GM03348 (cell line): ENCODE data around the gene PRKCA.
"Not testable (repeated sequence)": the region's sequence is repeated elsewhere in the genome, so short reads cannot be mapped to it uniquely, and the experiment has no call there.

Experiments
- DNase-seq: peaks from one replicate; pipeline ENCODE4 v3.0.0; 2012; ENCODE audit warnings: low spot score

The PRKCA gene

DNA sequence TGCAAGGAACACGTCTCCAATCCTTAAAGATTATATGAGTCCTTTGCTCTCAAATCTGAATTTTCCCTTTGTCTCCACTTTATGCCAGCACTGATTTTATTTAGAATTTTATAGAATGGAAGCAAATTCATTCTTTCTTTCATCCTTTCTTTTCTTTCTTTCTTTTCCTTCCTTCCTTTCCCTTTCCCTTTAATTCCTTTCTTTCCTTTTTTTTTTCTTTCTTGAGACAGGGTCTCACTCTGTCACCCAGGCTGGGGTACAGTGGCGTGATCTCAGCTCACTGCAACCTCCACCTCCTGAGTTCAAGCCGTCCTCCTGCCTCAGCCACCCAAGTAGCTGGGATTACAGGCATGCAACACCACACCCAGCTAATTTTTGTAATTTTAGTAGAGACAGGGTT lies 187.2 kb downstream of the PRKCA start:
- not testable (repeated sequence) for DNase-seq

DNA sequence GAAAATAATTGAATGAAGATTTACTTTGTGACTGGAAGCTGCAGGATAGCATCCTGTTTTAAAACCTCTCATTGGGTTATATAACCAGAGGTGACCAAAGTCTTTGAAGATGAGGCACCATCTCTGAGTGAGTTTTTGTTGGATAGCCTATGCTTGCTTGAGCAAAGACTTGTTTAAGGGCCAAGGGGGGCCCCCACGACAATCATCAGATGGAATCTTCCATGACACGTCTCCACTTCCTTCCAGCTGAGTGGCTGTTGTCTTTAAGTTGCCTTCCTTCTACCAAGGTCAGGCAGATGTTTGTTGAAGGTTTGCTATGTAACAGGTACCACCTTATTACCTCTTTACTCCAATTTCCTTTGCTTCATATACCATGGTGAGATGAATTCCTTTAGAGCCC lies 188.8 kb downstream of the PRKCA start:
- no peak for DNase-seq

DNA sequence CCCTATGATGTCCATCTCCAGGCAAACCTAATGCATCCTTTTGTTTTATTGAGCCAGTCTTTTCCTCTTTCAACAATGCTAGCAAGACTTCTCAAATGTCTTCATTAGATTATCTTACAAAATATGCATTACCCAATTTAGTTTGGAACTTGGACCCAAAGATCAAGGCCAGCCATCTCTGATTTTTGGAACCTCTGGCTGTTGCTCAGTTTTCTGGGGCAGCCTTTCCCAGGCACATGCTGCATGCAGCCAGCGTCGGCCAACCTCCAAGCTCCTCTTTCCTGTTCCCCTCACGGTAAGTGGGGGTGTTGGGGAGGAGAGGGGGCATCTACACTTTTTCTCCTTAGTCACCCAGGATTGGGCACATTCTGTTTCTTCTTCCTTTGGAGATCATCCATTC lies 189.3 kb downstream of the PRKCA start:
- DNase-seq: no peak

DNA sequence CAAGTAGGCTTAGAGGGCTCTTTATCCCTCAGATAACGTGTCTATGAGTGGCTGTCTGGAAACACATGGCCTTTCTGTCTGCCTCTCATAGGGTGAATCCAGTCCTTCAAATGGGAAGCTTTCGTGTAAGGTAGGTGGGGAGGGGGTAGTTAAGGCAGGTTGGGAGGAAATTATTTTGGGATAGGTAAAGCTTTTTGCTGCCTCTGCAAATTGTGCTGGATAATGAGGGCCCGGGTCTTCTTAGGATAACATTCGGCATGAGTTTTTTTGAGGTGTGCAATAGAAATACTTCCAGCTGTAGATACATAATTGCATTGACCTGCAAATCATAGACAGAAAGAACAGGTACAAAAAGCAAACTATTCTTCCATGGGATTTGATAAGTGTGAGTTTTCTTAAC lies 189.7 kb downstream of the PRKCA start:
- no peak for DNase-seq

DNA sequence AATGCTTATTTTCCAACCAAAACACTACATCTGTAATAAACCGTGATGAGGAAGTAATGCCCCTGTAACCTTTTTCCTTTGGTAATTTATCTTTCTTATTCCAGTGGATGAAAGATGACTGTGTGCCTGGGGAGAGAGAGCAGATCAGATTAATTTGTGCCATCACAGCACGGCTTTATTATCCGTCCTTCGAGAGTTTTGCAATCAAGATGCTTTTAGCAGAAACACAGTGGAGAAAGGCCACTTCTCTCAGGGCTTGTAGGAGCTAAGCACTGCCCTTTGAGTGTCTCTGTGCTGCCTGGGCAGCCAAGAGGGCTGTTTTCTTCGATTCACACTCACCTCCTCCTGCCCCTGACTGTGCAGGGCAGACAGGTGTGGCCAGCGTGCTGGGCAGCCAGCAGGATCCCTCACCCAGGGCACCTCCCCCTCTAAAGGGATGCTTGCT lies 190.2 kb downstream of the PRKCA start:
- DNase-seq: no peak

DNA sequence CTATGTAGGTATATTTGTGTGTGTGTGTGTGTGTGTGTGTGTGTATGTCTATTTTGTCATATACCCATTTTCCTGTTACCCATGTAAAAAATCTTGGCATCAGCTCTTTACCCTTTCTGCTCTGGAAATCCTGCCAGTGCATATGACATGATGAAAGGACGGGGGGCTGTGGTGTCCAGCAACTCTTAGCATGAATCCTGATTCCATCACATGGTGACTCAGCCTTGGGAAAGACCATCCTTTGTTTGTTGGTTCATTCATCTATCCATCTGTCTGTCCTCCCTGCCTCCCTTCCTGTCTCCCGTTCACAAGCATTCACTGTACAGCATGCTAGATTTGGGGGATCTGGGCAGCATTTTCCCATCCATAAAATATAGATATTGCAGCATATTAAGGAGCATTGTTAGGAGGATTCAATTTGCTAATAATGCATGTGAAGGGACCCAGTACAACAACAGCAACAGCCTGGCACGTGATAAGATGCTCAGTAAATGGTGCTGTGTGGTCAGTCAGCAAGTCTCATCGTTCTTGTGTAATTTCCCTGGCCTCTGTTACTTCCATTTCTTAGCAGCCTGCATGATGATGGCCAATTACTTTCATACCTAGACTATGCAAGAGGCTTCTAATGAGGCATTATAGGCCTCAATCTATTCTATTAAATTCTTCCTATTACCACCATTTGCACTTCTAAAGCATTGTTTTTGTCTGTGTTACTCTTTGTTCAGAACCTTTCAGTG lies 191.0 kb downstream of the PRKCA start:
- DNase-seq: peak; percentile 60

DNA sequence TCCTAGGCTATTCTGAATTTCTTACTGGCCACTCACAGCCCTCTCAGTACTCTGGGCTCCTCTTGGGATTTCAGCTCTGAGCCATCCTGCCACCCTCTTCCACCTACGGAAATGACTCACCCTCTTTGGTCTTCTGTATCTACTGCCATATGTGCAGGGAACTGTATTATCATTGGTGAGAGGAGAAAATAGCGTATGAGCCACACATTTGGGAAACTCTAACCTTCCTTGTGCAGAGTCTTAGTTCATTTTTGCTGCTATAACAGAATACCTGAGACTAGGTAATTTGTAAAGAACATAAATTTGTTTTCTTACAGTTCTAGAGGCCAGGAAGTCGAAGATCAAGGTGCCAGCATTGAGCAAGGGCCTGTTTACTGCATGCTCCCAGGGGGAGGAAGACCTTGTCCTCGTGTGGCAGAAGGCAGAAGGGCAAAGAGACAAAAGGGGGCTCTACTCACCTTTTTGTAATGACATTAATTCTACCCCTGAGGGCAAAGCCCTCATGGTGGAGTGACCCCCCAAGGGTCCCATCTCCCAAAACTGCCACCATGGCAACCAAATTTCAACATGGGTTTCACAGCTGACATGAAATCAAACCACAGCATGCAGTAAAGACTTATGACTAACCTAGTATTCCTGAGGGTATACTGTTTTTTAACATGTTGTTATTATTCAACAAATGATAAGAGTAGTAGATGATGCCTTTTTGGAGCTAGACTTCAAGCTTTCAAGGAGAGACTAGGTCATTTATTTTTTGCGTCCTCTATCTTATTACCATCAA lies 191.8 kb downstream of the PRKCA start:
- DNase-seq: peak; percentile 86

DNA sequence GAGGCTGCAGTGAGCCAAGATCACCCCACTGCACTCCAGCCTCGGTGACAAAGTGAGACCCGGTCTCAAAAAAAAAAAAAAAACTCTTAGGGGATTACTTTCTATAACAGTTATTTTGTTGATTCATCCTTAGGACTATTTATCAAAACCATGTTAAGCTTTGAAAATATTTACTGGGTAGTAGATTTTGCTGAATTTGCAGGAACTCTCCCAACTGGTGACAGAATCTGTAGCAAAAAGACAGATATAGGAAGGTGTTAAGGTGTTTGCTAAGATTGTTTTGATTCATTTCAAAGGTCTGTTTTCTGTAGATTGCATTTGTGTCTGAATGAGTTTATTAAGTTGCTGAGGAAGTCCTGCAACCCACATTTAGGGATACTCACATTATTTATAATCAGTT lies 192.6 kb downstream of the PRKCA start:
- no peak for DNase-seq

DNA sequence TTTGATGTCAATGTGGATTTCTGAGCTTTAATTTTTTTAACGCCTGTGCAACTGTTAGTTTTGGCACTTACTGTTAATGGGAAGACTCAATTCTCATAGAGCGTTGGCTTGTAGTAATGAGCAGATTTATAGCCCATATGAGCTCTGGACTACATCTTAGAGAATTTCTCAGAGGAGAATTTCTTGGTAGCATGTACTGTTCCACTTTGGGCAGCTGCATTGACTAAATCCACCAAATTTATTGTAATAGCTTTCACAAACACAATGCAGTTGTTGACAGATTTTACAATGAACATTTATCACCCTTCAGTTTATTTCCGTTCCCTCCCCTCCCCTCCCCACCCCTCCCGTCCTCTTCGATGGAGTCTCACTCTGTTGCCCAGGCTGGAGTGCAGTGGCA lies 193.9 kb downstream of the PRKCA start:
- peak; percentile 12 for DNase-seq

DNA sequence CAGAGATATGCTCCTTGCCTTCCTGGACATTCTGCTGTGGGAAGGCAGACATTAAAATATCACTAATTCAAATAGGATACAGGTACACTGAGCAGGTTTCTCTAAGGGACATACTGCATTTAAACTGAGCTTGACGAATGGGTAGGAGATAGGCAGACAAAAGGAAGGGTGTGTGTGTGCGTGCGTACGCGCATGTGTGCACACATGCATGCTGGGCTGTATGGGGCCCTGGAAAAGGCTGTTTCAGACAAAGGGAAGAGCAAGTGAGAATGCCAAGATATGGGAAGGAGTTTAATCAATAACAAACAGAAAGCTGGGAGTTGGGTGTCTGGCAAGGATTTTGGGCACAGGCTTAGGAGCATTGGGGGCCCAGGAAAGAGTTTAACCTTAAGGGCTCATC lies 196.2 kb downstream of the PRKCA start:
- no peak for DNase-seq

DNA sequence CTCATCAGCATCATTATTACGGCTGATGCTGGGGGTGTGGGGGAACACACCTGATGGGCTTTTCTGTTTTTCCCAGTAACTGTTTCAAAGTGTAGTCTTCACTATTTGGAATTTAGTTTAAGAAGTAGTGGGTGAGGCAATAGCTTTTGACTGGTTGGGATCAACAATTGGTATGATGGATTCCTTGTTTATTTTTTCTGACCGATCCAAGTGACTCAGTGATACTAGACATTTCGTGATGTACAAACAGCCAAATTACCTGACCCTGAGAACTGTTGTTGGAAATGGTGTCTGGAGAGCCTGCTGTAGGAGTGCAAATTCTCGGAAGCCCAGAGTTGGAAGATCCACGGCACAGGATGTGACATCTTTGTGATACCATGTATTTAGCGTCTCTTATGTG lies 204.2 kb downstream of the PRKCA start:
- DNase-seq: no peak

DNA sequence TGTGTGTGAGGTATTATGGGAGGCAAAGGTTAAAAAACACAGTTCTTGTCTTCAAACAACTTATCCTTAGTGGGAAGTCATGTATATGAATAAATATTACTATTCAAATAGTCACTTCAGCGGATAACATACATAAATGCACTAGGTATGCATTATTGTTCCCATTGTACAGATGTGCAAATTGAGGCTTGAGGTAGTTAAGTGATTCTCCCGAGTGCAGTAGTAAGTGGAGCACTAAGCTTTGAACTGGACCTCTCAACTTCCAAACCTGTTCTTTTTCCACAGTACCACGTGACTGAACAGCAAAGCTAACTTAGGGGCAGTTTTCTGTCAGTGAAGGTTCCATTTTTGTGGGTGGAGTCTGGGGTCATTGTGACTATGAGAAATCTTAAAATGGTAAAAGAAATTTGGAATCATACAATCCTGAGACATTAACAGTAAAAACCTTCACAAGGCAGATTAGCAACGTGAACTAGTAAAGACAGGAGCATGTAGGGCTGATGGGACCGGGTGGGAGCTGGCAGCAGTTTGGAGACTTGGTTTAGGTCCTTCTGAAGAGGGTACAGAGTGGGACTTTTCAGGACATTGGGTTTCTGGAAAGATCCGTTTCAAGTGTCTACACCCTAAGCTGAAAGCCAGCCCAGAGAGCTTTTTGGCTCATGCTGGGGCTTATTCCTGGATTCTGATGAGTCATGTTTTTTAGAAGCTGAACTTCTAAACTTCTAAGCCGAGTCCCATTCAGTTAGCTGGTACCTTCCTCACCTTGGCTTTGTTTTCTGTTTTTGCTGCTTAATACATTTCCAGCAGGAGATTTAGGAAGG lies 204.9 kb downstream of the PRKCA start:
- DNase-seq: peak; percentile 83

DNA sequence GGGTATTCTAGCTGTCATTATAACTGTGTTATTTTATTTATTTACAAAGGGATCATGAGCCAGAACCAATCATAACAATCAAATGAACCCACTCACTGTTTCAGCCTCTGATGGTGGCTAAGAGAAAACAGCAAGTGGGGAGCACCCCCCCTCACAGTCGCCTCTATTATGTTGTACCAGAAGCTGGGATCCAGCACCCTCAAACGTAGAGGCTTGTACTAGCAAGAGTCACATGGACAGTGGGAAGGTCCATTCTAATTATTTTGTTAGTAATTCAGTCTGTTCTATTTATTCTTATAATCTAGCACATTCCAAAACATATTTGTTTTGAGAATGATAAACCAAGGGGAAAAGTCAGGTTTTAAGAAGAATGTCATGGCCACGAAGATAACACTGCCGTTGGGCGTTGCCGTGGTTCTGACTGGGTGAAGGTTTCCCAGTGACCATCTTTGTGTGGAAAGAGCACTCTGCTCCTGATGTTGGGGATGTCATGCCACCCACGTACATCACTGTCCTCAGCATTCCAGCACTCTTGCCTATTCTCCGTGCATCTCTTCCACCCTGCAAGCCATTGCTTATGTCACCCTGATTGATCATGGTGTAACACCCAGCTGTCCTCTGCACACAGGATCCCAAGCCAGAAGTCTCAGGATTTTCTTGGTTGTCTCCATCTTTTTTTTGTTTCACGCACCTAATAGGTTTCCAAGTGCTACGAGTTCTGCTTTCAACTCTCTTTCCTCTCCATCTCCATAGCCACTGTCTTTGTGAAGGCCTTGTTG lies 205.8 kb downstream of the PRKCA start:
- peak; percentile 10 for DNase-seq

DNA sequence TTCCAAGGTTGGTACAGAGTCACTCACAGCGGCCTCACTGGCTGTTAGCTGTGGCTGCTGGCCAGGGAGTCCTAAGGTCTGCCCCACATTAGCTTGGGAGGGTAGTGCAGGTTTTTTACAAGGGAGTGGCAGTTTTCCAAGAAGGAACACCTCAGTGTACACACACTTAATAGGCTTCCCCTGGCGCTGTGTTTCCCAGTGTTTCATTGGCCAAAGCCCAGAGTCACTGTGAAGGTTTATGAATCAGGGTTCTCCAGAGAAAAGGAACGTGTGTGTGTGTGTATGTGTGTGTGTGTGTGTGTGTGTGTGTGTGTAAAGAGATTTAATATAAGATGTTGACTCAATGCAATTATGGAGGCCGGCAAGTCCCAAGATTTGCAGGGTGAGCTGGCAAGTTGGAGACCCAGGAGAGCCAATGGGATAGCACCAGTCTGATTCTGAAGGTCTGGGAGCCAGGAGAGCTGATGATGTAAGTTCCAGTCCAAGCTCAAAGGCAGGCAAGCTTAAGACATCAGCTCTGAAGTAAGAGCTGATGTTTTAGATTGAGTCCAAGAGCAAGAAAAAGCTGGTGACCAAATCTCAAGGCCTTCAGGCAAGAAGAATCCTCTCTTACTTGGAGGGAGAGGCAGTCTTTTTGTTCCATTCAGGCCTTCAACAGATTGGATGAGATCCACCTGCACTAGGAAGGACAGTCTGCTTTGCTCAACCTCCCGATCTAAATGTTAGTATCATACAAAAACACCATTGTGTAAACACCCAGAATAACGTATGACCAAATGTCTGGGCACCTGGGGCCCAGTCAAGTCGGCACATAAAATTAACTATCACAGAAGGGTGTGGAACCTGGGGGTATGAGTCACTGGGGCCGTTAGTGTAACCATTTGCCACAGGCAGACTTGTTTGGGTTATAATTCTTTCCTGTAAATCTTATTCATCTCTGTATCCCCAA lies 206.8 kb downstream of the PRKCA start:
- peak; percentile 57 for DNase-seq

DNA sequence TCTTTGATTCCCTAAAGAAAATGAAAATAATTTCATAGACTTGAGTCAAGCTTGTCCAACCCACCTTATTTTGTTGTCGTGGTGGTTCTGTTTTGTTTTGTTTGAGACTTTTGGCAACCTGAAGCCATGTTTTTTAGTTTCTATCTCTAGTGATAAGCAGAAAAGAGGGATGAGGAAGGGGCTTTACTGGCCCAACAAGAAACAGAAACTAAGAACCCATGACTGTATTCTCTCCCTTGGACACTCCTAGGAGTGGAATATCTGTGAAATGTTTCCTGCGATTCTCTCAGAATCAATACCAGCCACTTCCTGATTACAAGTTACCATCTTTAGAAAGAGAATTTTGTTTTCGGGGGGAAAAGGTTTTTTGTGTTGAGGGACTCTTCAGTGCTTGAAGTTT lies 207.5 kb downstream of the PRKCA start:
- no peak for DNase-seq

DNA sequence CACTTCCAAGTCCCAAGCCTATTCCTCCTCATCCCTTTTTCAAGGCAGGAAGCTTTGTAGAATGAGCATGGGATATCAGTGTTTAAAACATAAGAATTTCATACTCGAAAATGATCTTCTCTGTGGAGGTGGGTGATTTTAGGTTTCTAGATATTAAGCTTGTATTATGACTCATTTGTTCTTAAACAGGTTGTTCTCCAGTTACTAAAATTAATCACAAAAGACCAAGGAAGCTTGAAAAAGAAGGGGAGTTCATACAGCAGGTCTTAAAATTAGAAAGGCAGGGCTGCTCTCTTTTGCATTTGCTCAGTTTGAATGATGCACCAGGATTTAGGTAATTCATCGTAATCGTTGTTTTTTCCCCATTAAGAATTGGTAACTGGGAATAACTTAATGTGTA lies 208.7 kb downstream of the PRKCA start:
- DNase-seq: no peak

DNA sequence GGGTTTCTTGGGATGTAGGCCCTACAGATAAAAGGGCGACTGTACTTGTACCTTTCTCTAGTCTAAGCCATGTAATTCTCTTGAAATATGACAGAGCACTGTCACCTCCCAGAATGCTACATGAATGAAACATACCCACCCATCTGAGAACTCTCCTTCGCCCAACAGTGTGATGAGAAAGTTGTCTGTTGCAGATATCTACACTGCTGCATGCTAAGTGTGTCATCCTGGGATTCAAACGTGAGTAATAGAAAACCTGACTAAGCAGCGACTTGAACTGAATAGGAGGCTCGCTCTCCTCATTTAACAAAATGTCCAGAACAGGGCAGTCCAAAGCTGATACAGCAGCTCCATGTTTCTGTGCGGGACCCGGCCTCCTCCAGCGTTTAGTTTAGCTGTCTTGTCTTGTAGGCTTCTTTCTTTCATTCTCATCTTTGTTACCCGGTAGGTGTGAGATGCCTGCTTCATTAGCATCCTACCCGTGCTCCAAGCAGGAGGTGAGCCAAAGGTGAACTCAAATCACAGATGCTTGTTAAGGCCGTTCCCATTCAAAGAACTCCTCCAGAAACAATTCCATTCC lies 211.9 kb downstream of the PRKCA start:
- peak; percentile 19 for DNase-seq

DNA sequence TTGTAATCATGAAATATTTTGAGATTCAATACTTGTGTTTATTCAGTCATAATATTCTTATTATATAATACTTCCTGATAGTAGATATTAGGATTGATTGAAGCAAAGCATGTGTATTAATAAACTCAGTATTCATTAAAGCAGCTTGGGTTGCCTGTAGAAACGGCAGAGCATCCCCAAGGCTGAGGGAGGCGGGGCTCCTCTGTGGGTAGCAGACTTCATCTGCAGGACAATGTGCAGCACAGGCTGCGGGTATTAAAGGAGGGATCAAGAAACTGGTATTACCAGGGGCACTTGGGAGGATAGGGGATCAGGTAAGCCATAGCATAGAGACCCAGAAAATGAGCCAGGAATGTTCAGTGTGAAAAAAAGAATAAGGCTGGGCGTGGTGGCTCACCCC lies 213.6 kb downstream of the PRKCA start:
- DNase-seq: no peak

DNA sequence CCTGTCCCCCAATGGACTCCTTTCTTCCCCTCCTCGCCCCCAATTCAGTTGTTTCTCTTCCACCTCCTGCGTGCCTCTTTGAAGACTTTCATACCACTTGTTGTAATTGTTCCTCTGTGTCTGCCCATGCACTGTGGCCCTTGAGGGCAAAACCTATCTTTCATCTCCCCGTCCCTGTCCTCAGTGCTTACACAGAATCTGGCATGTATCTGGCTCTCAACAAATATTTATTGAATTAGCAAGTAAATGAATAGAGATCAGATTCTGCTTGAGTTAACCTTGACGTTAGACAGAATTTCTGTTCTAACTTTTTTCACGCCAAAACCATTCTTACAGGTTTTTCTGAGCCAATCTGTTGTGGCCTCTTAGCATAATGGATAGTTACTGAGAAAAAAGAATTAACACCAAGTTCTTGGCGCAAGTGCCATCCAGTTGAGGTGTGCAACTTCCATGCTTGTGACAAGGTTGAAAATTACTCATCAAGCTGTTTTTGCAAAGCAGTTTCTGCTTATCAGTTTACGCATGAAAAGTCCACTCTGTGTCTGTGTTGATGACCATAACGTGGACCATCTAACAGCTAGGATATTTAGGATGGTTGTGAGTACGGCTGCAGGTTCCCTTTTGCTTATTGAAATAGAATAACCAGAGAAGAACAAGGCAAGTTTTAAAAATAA lies 215.1 kb downstream of the PRKCA start:
- no peak for DNase-seq

DNA sequence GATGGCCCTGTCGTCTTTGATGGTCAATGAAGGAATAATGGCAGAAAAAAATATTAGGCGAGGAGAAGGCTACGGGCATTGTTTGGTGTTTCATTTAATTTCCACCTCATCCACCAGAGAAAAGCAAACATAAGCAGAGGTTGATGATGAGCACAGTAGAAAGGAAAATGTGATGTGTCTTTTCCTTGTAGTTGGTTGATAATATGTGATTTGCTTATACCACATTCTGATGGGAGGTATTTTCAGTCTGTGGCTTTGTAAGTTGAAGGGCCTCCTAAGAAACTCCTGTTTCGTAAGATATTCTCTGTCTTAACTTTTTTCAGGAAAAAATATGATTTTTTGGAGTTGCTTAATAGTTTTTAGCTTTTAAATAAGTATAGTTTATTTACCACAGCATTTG lies 215.7 kb downstream of the PRKCA start:
- no peak for DNase-seq
